ENCODE data around the gene HEY2. TPM values are rescaled to one million over a fixed set of nuclear protein-coding genes. Genes with fewer than 3 reads are reported as not detected.
"Not testable (repeated sequence)": the region's sequence is repeated elsewhere in the genome, so short reads cannot be mapped to it uniquely, and the experiment has no call there.

Gene HEY2
- polyA plus RNA-seq, 4 donors, result 7.0 to 8.0 (median 7.5) TPM

DNA sequence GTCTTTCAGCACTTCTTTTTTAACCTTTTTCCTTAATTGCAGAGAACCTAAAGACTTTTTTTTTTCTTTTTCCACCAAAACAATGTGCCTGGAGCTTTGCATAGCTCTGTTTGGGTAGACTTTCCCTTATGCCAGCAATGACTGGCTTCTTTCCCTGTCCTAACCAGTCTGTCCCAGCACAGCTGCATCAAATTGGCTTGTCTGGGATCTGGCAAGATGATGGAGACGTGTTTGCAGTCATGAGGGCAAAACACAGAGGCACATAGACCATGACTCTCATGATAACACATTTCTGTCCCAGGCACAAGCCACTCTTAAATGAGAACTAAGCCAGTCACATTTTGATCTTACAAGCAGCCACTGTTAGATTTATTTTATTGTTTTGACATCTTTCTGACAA lies 16.5 kb downstream of the HEY2 start:
- DNase-seq (ENCODE audit: low read depth in 4 of 4, low spot score in 2 of 4), result no peak

DNA sequence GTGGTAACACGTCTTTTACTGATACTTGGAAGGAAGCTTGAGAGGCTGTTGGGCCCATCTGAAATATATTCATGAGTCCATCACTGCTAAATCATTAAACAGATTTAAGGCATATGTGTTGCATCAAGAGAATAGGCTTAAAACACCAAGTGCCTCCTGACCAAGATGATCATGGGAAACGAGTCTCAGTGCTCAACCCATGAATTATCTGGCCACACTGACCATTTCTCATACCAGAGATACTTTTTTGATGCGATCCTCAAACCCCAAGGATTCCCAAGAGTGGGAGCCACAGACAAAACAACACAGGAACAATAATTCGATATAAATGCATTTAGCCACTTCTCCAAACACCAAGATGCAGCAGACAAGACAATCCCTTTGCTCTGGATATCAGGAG lies 17.2 kb downstream of the HEY2 start:
- DNase-seq (ENCODE audit: low read depth in 4 of 4, low spot score in 2 of 4), result no peak

DNA sequence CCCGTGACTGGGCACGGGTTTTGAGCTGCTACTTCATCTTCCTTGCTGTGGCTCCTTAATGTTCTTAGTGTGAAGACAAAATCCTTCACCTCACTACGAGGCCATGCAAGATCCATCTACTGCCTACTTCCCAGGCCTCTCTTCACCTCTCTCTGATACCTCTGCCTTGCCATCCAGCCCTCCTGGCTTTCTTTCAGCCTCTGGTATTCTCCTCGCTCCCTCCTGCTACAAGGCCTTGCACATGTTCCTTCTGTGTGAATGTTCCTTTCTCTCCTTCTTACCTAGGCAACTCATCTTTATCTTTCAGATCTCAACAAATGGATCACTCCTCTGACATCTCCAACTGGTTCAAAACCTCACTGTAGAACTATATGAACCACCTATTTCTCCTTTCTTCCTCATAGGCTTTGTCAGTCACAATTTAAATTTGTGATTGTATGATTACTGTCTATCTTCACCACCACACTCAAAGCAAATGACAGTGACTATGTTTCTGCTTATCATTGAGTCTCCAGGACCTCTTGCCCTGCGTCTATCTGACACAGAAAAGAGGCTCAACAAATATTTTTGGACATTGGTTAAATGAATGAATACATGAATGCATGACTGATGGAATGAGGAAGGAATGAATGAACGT lies 19.8 kb downstream of the HEY2 start:
- no peak for DNase-seq (ENCODE audit: low read depth in 4 of 4, low spot score in 2 of 4)

DNA sequence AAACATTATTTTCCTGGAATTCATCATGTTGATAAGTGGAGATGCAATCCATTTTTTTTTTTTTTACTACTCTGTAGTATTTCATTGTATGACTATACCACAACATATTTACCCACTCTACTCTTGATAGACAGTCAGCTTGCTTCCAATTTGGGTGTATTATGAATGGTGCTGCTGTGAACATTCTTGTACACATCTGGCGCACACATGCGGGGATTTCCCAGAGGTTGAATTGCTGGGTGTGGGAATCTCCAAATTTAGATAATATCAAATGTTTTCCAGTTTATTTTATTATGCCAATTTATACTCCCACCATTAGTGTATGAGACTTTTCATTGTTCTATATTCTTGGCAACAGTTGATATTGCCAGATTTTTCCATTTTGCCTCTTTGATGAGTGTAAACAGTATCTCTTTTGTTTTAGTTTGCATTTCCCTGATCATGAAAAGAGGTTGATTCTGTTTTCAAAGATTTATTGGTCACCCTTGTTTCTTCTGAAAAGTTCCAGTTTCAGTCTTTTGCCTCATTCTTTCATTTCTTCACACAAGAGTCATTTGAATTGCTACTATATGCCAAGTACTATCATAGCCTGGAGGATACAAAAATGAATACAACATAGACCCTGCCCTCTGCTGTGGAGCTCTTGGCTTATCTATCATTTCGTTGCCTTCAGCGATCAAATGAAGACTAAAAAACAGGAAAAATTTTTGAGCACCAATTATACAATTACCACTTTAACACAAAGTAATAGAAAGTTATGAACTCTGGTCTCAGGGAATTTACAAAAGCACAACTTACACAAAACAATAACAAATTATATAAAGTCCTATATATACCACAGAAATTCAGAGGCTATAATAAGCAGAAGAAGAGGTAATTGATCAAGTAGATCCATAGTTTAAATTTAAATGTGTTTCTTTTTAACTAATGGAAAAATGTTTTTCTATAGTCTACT lies 24.2 kb downstream of the HEY2 start:
- no peak for DNase-seq (ENCODE audit: low read depth in 4 of 4, low spot score in 2 of 4)

DNA sequence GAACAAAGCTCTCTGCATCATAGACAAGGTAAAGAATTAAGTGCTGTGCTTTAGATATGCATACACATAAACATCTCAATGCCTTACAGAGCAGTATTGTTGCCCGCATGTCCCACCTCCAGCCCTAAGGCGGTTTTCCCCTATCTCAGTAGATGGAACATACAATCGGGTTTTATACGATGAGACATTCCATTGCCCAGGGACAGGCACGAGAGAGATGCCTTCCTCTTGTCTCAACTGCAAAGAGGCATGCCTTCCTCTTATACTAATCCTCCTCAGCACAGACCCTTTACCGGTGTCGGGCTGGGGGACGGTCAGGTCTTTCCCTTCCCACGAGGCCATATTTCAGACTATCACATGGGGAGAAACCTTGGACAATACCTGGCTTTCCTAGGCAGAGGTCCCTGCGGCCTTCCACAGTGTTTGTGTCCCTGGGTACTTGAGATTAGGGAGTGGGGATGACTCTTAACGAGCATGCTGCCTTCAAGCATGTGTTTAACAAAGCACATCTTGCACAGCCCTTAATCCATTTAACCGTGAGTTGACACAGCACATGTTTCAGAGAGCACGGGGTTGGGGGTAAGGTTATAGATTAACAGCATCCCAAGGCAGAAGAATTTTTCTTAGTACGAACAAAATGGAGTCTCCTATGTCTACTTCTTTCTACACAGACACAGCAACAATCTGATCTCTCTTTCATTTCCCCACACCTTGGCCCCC lies 26.8 kb downstream of the HEY2 start:
- DNase-seq (ENCODE audit: low read depth in 4 of 4, low spot score in 2 of 4), result not testable (repeated sequence)

DNA sequence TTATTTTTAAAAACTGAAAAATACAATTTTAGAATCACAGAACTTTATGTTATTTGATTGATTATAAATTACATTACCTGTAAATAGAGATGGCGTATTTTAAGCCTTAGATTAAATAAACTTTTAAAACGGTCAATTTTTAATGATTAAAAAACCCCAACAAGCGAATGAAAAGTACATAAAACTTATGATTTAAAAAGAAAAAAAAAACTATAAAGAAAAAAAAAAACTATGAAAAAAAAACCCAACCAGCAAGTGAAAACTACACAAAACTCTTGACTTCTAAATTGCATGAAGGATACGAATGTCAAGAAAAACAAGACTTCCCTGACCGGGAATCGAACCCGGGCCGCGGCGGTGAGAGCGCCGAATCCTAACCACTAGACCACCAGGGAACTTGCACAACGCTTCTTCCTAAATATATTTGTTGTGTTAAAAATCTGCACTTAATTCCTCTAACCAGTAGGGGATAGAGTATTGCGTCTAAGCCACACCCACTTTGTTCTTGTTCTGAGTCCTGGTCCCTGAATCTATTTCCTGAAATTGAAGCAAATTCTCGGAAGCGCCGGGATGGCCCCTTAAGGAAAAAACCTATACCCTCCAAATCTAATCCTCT lies 30.6 kb downstream of the HEY2 start:
- DNase-seq (ENCODE audit: low read depth in 4 of 4, low spot score in 2 of 4), result peak; percentile 83 to 94 (median 92)

DNA sequence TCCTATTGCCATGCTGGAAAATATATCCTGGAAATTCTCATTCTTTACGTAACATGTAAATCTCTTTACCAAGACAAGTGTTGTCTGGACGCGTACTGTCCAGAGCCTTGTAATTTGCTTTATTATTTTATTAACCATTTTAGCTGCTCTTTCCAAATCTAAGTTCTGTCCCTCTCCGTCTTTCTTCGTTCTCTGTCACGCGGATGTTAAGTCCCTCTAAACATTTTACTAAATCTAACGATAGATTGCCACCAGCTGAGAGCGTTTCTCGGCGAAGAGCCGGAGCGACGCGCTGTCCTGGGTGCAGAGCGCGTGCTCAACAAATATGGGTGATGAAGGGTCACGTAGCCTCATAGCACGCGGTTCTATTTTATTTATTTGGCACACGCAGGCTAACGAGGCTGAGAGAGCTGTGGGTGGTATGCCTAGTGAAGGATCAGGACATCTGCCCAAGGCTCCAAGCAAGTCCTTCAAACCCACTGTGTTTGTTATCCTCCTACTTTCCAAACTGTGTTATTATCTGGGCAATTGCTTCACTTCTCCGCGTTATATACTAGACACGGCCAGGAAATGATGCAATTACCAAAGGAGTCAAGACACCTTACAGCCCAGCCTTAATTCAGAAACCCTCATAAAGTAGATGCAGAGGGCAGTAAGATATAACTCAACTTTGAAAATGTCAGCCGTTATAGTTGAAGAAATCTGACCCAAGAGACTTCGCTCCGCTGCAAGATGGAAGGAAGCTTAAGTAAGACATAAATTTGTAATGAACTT lies 31.3 kb downstream of the HEY2 start:
- peak; percentile 24 to 83 (median 58) for DNase-seq (ENCODE audit: low read depth in 4 of 4, low spot score in 2 of 4)

DNA sequence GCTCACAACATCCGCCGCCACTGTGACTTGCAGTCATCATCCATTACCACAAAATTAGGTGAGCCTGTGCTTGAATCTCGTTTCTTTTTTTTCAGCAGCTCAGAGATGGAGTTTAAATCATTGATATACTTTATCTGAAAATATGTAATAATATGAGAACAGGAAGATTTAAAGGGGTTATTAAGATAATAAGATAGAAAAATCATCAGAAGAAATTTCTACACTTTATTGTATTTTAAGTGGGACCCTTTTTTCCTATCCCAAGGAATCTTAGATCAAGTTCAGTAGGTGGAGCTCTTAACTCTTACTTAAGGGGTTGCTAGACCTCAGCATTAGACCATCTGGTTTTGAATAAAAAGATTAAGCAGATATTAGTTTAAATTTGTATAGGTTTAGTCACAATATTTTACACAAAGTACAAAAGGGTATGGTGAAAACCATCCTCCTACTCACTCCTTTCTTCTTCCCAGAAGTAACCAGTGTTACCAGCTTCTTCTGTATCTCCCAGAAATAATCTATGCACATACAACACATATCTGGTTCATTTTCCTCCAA lies 32.0 kb downstream of the HEY2 start:
- DNase-seq (ENCODE audit: low read depth in 4 of 4, low spot score in 2 of 4), result peak in 1 of 4 donors; percentile 21

DNA sequence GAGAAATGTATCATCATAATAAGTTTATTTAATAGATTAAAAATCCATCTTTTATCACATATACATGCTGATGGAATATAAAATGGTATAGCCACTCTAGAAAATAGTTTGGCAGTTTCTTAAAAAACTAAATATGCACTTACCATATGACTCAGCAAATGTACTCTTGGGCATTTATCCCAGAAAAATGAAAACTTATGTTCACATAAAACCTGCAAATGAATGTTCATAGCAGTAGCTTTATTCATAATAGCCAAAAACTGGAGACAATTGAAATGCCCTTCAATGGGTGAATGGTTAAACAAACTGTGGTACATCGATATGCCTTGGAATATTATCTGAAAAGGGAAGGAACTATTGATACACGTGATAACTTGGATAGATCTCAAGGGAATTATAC lies 34.9 kb downstream of the HEY2 start:
- no peak for DNase-seq (ENCODE audit: low read depth in 4 of 4, low spot score in 2 of 4)

DNA sequence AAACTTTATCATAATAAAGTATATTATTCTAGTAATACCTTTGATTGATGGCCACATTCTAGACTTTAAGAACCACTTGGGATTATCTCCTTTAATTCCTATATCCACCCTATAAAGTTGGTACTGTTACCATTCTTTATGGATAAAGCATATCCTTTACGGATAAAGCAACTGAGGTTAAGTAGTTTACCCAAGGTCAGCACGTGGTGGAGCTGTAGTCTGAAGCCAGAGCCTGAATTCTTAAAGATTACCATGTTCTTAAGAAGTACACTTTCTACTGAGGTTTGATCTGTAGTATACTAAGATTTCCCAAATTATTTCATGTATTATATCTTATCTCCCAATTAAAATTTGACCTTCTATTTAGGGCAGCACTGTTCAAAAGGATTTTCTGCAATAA lies 38.4 kb downstream of the HEY2 start:
- DNase-seq (ENCODE audit: low read depth in 4 of 4, low spot score in 2 of 4), result no peak

DNA sequence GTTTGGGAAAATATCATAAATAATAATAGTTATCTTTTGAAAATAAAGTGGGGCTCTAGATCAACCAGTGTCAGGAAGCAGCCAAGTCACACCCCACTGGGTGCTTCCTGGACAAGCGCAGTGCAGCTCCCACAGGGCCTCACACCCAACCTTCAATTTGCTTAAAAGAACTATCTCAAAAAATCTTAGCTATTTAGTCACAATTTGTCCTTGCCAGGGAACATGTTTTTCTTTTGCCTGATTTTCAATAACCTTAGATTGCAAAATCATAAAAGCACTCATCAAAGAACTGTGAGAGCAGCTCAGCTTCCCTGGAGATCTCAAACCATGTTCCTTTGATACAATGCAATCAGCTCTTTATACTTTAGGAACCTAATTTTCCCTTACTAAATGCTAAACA lies 39.7 kb downstream of the HEY2 start:
- DNase-seq (ENCODE audit: low read depth in 4 of 4, low spot score in 2 of 4), result no peak

DNA sequence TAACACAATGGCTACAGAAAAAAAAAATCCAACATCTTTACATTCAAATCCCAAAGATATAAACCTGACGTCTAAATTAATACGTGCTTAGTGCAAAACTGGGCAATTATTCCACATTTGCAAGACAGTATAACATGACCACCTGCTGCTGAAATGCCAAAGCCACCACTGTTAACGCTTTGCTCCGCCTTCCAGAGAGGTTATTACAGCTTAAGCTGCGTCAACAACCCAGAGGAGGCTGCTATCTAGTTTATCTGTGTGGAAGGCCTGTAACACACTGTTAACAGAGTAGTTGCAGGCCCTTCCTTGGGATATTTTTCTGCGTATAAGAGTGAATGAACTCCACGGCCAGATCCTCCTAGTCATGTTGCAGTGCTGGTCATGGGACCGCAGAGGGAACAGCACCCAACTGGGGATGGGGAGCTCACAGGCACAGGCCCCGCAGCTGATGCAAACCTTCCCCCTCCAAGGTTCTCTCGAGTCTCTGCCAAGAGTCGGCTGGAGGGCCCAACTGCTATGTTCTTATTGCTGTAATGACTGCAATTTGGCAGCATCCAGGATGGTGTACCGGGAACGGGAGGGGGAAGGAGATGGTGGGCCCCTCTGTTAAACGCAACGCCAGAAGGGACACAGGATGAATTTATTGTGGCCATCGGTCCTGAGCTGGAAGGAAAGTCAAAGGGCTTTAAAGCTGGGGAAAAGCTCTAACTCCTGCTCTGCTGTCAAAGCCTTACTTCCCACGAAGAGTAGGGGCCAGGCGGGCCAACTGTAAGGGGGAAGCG lies 40.3 kb downstream of the HEY2 start:
- peak in 3 of 4 donors; percentile 37 to 50 (median 44) for DNase-seq (ENCODE audit: low read depth in 4 of 4, low spot score in 2 of 4)

DNA sequence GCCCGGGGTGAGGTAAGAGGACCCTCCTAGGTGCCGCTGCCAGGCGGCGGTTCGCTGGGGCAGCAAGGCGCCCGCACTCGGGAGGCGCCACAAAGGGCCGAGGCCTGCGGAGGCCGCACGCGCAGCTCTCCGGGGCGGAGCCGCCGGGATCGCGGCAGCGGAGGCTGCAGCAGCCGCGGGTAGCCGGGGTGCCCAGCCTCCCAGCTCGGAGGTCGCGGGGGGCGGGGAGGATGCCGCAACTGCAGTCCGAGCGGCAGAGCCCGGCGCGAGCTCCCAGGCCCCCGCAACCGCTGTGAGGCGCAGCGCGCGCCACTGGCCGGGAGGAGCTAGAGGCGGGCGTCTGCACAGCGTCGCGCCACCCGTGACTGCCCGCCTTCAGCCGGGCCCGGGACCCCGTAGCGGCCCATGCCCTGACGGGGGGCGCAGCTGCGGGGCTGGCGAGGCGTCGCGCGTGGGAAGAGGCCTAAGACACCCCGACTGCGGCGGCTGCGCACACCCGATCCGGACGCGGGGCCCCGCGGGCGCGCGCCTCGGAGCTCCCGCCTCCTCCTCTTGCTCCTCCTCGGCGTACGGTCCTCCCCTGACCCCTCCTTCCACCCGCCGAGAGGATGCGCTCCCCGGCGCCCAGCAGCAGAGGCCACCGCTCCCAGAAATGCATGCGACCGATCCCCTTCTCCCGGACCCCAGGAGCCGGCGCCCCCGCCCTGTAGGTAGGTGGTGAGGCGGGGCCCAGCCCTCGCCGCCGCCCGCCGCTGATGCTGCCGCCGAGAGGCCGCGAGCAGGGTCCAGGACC lies 41.1 kb downstream of the HEY2 start, which contains the start of gene NCOA7:
Gene NCOA7 (plus strand): TSS at position 603 of the 793 bp plus-strand sequence. CDS start 24,395 bp downstream, outside the sequence.
- peak in 3 of 4 donors; percentile 73 to 77 (median 74) for DNase-seq (ENCODE audit: low read depth in 4 of 4, low spot score in 2 of 4)

DNA sequence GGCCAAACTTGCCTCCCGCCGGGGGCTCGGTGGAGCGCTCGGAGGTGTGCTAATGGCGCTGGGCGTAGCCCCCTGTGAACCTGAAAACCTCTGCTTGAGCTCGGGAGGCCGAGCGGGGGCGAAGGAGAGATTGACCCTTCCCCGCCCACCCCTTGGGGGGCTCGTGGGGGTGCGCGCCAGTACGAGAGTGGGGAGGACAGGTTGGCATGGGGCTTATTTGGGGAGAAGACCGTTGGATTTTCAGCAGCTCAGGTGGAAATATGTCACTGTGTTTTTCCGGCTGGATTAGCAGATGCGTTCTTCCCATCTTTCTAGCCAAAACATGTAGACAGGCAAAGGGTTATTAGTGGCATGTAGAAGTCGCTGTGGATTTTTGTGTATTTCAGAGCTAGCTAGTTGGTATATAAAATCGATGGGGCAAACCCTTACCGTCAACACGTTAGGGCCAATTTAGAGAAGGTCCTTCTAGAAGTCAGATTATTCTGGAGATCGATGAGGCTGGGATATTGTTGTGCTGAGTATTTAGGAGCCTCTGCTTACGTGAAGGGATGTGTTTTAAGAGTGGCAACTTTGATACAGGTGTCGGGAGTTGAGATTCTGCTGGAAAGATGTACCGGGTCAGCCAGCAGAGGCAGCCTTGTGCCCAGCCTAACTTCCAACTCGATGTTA lies 41.9 kb downstream of the HEY2 start:
- no peak for DNase-seq (ENCODE audit: low read depth in 4 of 4, low spot score in 2 of 4)

DNA sequence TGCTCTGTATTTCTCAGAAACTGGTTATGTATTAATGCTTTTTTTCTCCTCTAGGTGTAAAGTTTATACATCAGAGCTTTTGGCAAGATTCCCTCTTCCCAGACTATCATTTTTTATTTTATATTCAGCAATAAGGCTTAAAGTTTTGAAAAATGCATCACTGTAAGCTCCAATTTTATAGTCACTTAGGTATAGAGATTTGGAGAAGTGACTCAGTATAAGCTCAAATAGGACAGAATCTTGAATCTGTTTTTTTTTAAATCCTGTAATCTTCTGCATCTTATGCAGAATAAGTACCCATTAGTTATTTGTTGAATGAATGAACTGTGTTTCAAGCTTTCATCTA lies 42.4 kb downstream of the HEY2 start:
- no peak for DNase-seq (ENCODE audit: low read depth in 4 of 4, low spot score in 2 of 4)

DNA sequence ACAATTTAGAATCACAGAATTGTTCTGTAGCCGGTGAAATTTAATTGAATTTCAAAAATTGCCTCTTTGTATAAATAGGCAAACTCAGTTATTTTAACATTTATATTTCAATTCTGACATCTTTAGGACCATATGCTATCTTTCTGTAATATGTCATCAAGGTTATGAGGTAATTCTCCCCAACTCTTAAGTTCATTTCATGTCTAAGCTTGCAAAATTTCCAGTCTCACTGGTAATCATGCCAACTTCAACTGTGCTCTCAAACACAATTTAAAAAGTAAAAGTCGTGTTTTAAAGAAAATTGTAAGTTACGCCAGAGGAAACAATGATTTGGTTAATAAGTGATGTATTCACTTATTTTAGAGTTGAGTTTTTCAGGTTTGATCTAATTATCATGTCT lies 42.7 kb downstream of the HEY2 start:
- no peak for DNase-seq (ENCODE audit: low read depth in 4 of 4, low spot score in 2 of 4)

DNA sequence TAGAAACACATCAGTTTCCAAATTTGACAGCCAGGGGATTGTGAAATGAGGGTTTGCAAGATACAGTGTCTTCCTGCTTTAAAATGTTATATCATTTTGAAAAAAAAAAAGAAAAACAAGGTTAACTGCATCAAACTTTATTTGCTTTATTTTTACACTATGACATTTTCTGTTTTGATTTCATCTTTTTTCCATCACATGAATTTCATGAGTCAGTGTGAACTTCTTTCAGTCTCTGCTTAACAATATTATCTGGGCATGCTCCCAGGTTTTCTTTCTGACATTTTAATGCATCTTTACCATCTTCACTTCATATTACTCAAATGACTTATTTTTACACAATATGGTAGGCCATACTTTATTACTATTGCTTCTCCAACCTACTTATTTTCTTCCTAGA lies 43.2 kb downstream of the HEY2 start:
- no peak for DNase-seq (ENCODE audit: low read depth in 4 of 4, low spot score in 2 of 4)

DNA sequence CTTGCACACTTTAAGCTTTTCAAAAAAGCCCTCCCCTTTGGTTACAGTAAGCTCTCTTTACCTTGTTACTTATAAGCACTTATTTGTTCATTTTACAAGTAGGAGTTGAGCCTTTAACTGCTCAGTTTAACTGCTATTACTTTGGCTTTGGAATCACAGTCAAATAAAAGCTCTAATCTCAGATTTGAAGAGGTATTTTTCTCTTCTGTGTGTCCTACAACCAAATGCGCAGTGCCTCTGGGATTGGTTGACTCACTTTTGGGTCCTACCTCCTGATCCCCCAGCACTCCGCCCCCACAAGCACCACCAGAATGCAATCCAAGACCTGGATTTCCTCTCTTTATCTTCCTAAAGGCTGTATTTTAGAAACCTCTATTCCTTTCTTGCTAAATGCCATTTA lies 43.8 kb downstream of the HEY2 start:
- no peak for DNase-seq (ENCODE audit: low read depth in 4 of 4, low spot score in 2 of 4)

Measured in left renal cortex interstitium (tissue), 4 donors.